ENCODE results near the gene UTP11. TPM values are rescaled to one million over a fixed set of nuclear protein-coding genes. Genes with fewer than 3 reads are reported as not detected.

UTP11 gene
- total and polyA plus RNA-seq, 4 donors = 11.0 to 17.8 (median 11.8) TPM

DNA sequence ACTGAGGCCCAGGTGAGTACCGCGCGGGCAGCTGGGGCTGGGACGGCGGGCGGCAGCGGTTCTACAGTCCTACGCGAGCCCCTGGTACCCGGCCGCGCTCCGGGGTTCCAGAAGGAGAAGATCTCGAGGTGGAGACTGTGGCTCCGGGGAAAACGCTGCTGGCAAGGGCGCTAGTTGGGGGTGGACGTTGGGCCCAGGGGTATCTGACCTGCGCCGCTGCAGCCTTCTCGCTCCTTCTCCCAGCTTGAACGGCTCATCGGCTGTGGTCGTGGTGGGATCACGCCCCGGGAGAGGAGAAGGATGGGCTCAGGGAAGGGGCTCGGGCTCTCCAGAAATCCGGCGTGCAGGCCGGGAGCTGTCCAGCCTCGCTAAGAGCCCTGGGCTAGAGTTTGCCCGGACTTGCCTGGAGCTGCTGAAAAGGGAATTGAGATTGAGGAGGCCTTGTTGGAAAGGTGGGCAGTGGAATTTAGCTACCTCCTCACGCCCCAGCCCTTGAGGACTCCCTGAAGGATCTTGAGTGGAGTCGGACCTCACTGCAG, 35.1 kb downstream of the UTP11 start:
- Histone ChIP-seq H3K9me3 (ENCODE audit: control insufficient read depth in 4 of 4, low read length in 3 of 4) (no peaks in the 10 kb centered on the region), H3K4me3 (ENCODE audit: low read depth in 1 of 3, low read length in 3 of 3) (peak overlapping the region; percentile 28 to 65 (median 57)), H3K27ac (ENCODE audit: low read depth in 1 of 2, low read length in 2 of 2) (no peak overlapping the region), H3K9ac (ENCODE audit: low read depth in 1 of 2, low read length in 2 of 2) (no peak overlapping the region), H3K4me1 (ENCODE audit: control insufficient read depth in 4 of 4, insufficient read depth in 4 of 4, low read length in 3 of 4) (peaks cover 12 to 38% (median 17%) of the 10 kb centered on the region in 4 donors), H3K36me3 (ENCODE audit: control insufficient read depth in 4 of 4, insufficient read depth in 3 of 4, low read depth in 1 of 4, low read length in 3 of 4) (no peaks in the 10 kb centered on the region), H3K27me3 (ENCODE audit: control insufficient read depth in 4 of 4, insufficient read depth in 4 of 4, low read length in 3 of 4) (peaks cover 0 to 8% (median 4%) of the 10 kb centered on the region in 4 donors)
- whole genome bisulfite sequencing = 17% methylated on average over 34 of the region's 34 CpGs
- no peak for DNase-seq (ENCODE audit: low spot score)
- no peak for TF ChIP-seq SP1 (IDR thresholded peaks at IDR 0.05)
- TF ChIP-seq FOXA1 (IDR thresholded peaks at IDR 0.05) = no peak
- TF ChIP-seq, protein P1, sequence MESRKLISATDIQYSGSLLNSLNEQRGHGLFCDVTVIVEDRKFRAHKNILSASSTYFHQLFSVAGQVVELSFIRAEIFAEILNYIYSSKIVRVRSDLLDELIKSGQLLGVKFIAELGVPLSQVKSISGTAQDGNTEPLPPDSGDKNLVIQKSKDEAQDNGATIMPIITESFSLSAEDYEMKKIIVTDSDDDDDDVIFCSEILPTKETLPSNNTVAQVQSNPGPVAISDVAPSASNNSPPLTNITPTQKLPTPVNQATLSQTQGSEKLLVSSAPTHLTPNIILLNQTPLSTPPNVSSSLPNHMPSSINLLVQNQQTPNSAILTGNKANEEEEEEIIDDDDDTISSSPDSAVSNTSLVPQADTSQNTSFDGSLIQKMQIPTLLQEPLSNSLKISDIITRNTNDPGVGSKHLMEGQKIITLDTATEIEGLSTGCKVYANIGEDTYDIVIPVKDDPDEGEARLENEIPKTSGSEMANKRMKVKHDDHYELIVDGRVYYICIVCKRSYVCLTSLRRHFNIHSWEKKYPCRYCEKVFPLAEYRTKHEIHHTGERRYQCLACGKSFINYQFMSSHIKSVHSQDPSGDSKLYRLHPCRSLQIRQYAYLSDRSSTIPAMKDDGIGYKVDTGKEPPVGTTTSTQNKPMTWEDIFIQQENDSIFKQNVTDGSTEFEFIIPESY (IDR thresholded peaks at IDR 0.05) = no peak
- TF ChIP-seq GABPA (IDR thresholded peaks at IDR 0.05 in 1 of 2, conservative IDR thresholded peaks at IDR 0.05 in 1 of 2) = no peak
- TF ChIP-seq, protein P2, sequence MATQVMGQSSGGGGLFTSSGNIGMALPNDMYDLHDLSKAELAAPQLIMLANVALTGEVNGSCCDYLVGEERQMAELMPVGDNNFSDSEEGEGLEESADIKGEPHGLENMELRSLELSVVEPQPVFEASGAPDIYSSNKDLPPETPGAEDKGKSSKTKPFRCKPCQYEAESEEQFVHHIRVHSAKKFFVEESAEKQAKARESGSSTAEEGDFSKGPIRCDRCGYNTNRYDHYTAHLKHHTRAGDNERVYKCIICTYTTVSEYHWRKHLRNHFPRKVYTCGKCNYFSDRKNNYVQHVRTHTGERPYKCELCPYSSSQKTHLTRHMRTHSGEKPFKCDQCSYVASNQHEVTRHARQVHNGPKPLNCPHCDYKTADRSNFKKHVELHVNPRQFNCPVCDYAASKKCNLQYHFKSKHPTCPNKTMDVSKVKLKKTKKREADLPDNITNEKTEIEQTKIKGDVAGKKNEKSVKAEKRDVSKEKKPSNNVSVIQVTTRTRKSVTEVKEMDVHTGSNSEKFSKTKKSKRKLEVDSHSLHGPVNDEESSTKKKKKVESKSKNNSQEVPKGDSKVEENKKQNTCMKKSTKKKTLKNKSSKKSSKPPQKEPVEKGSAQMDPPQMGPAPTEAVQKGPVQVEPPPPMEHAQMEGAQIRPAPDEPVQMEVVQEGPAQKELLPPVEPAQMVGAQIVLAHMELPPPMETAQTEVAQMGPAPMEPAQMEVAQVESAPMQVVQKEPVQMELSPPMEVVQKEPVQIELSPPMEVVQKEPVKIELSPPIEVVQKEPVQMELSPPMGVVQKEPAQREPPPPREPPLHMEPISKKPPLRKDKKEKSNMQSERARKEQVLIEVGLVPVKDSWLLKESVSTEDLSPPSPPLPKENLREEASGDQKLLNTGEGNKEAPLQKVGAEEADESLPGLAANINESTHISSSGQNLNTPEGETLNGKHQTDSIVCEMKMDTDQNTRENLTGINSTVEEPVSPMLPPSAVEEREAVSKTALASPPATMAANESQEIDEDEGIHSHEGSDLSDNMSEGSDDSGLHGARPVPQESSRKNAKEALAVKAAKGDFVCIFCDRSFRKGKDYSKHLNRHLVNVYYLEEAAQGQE (IDR thresholded peaks at IDR 0.05) = peak; percentile 91

DNA sequence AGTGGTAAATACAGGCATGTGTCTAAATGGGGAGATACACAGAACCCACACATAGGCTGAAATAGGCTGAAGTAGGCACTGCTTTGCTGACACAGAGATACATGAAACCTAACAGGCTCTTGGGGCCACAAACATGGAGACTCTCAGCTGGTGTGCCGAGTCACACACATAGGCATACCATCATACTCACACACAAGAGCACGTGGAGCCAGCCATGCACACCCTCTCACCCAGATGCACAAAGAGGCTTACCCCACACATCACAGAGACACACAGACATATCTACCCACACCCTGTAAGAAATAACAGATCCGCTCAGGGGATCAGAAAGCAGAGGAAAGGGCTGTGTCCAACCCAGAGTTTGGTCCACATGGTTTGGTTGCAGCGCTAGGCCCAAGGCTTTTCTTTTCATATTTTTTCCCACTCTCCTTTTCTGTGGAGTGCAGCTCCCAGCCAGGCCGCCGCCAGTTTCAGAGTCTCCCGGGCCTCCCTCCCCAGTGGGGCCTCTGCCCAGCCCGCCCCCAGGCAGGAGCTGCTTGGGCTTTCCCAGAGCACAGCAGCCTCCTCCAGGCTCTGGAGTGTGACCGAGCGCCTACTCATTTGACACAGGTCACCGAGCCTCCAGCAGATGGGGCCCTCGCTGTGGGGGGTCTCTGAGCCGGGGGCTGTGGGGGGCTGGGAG, 38.0 kb downstream of the UTP11 start:
- TF ChIP-seq, protein P3, sequence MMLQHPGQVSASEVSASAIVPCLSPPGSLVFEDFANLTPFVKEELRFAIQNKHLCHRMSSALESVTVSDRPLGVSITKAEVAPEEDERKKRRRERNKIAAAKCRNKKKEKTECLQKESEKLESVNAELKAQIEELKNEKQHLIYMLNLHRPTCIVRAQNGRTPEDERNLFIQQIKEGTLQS (IDR thresholded peaks at IDR 0.05) = no peak
- no peak for TF ChIP-seq EGR1 (IDR thresholded peaks at IDR 0.05; ENCODE audit: low read depth in 2 of 2)
- TF ChIP-seq, protein P2 (IDR thresholded peaks at IDR 0.05) = no peak
- TF ChIP-seq, protein P4, sequence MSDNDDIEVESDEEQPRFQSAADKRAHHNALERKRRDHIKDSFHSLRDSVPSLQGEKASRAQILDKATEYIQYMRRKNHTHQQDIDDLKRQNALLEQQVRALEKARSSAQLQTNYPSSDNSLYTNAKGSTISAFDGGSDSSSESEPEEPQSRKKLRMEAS (IDR thresholded peaks at IDR 0.05) = no peak
- no peak for TF ChIP-seq GABPA (IDR thresholded peaks at IDR 0.05 in 1 of 2, conservative IDR thresholded peaks at IDR 0.05 in 1 of 2)
- no peak for TF ChIP-seq YY1 (IDR thresholded peaks at IDR 0.05)
- TF ChIP-seq, protein P5, sequence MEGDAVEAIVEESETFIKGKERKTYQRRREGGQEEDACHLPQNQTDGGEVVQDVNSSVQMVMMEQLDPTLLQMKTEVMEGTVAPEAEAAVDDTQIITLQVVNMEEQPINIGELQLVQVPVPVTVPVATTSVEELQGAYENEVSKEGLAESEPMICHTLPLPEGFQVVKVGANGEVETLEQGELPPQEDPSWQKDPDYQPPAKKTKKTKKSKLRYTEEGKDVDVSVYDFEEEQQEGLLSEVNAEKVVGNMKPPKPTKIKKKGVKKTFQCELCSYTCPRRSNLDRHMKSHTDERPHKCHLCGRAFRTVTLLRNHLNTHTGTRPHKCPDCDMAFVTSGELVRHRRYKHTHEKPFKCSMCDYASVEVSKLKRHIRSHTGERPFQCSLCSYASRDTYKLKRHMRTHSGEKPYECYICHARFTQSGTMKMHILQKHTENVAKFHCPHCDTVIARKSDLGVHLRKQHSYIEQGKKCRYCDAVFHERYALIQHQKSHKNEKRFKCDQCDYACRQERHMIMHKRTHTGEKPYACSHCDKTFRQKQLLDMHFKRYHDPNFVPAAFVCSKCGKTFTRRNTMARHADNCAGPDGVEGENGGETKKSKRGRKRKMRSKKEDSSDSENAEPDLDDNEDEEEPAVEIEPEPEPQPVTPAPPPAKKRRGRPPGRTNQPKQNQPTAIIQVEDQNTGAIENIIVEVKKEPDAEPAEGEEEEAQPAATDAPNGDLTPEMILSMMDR (IDR thresholded peaks at IDR 0.05; ENCODE audit: low read depth, low read length, missing input control) = no peak
- WGBS = 69% methylated on average over 13 of the region's 13 CpGs
- no peaks in the 10 kb centered on the region for H3K36me3 ChIP-seq (ENCODE audit: control insufficient read depth in 4 of 4, insufficient read depth in 3 of 4, low read depth in 1 of 4, low read length in 3 of 4)
- H3K27ac ChIP-seq (ENCODE audit: low read depth in 1 of 2, low read length in 2 of 2) = no peak overlapping the region
- DNase-seq (ENCODE audit: low spot score) = no peak
- no peaks in the 10 kb centered on the region for H3K9me3 ChIP-seq (ENCODE audit: control insufficient read depth in 4 of 4, low read length in 3 of 4)
- H3K4me3 ChIP-seq (ENCODE audit: low read depth in 1 of 3, low read length in 3 of 3) = no peak overlapping the region
- peaks cover 0 to 3% (median under 1%) of the 10 kb centered on the region in 4 donors for H3K27me3 ChIP-seq (ENCODE audit: control insufficient read depth in 4 of 4, insufficient read depth in 4 of 4, low read length in 3 of 4)
- H3K9ac ChIP-seq (ENCODE audit: low read depth in 1 of 2, low read length in 2 of 2) = no peak overlapping the region
- H3K4me1 ChIP-seq (ENCODE audit: control insufficient read depth in 4 of 4, insufficient read depth in 4 of 4, low read length in 3 of 4) = peaks cover 6 to 23% (median 8%) of the 10 kb centered on the region in 4 donors
